ENCODE results near the gene GPRC5B.

- TF ChIP-seq CTCF (conservative IDR thresholded peaks at IDR 0.05 in 1 of 2, IDR thresholded peaks at IDR 0.05 in 1 of 2; ENCODE audit: low read depth in 1 of 2, low read length in 2 of 2) (no peak), EZH2 (IDR thresholded peaks at IDR 0.05; ENCODE audit: low read length, missing control alignments) (no peak)
Observed at GRCh38 chr16:19810817-19811731, 73.6 kb downstream of the GPRC5B start.
